ENCODE measurements around the gene D2HGDH.
"Not testable (repeated sequence)": the region's sequence is repeated elsewhere in the genome, so short reads cannot be mapped to it uniquely, and the experiment has no call there.

D2HGDH gene

DNA sequence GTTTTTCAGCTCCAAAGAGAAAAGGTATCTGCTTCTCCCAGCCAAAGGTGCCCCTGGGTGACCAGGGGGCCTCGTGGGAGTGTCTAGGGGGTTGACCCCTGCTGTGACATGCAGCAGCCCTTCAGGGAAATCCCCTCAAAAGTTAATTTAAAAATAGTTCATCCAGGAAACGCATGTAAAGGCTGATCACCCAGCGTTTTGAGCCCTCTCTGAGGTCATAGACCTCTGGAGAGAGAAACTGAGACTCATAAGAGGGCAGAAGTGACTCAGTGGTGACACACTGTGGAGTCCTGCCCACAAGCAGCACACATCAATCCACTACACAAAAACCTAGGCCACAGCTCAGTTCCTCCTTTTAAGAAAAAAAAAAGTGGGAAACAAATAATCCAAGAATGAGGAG is 54.1 kb downstream of the D2HGDH start:
- Histone ChIP-seq H2BK5ac (ENCODE audit: low read length) (no peak overlapping the region), H3K56ac (ENCODE audit: low read length) (no peak overlapping the region), H3K23ac (ENCODE audit: low read length) (no peak overlapping the region), H3K27ac (ENCODE audit: low read depth, low read length) (no peak overlapping the region), H4K8ac (ENCODE audit: low read depth, low read length) (no peak overlapping the region), H2BK120ac (ENCODE audit: low read depth, low read length) (no peak overlapping the region), H3K18ac (ENCODE audit: low read length) (no peak overlapping the region), H3K9ac (ENCODE audit: low read length) (no peak overlapping the region), H3K4me3 (ENCODE audit: low read length) (no peak overlapping the region), H3K79me1 (ENCODE audit: low read length) (no peaks in the 10 kb centered on the region), H3K4me1 (ENCODE audit: control insufficient read depth, low read depth, low read length) (no peaks in the 10 kb centered on the region), H3K4me2 (ENCODE audit: low read length) (no peak overlapping the region), H3K36me3 (ENCODE audit: control insufficient read depth, insufficient read depth, low read length) (no peaks in the 10 kb centered on the region), H4K5ac (ENCODE audit: low read length) (no peak overlapping the region), H3K27me3 (ENCODE audit: insufficient read depth, low read length, poor library complexity) (no peaks in the 10 kb centered on the region), H3K79me2 (ENCODE audit: control insufficient read depth, insufficient read depth, low read length) (no peaks in the 10 kb centered on the region), H2BK15ac (replicated peaks; ENCODE audit: low read depth) (no peak overlapping the region), H3K4ac (ENCODE audit: low read depth, low read length) (no peak overlapping the region), H2AK5ac (ENCODE audit: low read length) (no peak overlapping the region)
- DNase-seq: no peak
- no CpG with 5 or more reads among the region's 3 CpGs for WGBS (ENCODE audit: extremely low coverage, insufficient coverage, low lambda C conversion rate)

DNA sequence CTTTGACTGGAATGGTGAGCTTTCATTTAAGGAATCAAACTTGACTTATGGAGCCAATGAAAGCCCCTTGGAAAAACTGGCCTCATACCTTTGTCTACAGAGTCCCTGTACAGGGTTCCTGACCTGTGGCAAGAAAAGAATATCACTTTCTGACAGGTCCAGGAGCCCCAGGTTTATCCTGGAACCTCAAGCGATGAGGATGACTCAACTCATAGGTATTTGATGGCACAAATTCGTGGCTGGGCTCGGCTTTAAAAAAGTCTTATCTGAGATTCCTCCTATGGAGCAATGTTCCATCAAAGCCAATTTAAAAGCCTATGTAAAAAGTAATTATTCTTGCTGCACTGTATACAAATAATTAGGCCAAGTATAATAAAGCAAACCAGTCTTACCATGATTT is 57.0 kb downstream of the D2HGDH start:
- no CpG with 5 or more reads among the region's 3 CpGs for WGBS (ENCODE audit: extremely low coverage, insufficient coverage, low lambda C conversion rate)
- not testable (repeated sequence) for H2BK120ac ChIP-seq (ENCODE audit: low read depth, low read length); H3K27ac ChIP-seq (ENCODE audit: low read depth, low read length); H3K4me2 ChIP-seq (ENCODE audit: low read length); H3K36me3 ChIP-seq (ENCODE audit: control insufficient read depth, insufficient read depth, low read length); DNase-seq; H3K27me3 ChIP-seq (ENCODE audit: insufficient read depth, low read length, poor library complexity); H3K4me3 ChIP-seq (ENCODE audit: low read length); H2BK5ac ChIP-seq (ENCODE audit: low read length); H3K23ac ChIP-seq (ENCODE audit: low read length); H3K79me2 ChIP-seq (ENCODE audit: control insufficient read depth, insufficient read depth, low read length); H3K4ac ChIP-seq (ENCODE audit: low read depth, low read length); H4K8ac ChIP-seq (ENCODE audit: low read depth, low read length); H3K9ac ChIP-seq (ENCODE audit: low read length); H3K4me1 ChIP-seq (ENCODE audit: control insufficient read depth, low read depth, low read length); H4K5ac ChIP-seq (ENCODE audit: low read length); H2BK15ac ChIP-seq (replicated peaks; ENCODE audit: low read depth); H3K56ac ChIP-seq (ENCODE audit: low read length); H3K18ac ChIP-seq (ENCODE audit: low read length); H3K79me1 ChIP-seq (ENCODE audit: low read length); H2AK5ac ChIP-seq (ENCODE audit: low read length)

DNA sequence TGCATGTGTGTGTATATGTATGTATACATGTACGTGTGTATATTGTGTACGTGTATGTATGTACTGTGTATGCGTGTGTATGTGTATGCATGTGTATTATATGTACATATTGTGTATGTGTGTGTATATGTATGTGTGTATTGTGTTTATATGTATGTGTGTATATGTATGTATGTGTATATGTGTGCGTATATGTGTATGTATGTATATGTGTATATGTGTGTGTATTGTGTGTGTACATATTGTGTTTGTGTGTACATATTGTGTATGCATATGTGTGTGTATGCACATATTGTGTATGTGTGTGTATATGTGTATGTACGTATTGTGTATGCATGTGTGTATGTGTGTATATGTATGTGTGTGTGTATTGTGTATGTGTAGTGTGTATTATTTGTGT is 59.0 kb downstream of the D2HGDH start:
- no peak for DNase-seq
- Histone ChIP-seq H3K79me1 (ENCODE audit: low read length) (no peaks in the 10 kb centered on the region), H2BK120ac (ENCODE audit: low read depth, low read length) (no peak overlapping the region), H2AK5ac (ENCODE audit: low read length) (no peak overlapping the region), H3K9ac (ENCODE audit: low read length) (no peak overlapping the region), H3K56ac (ENCODE audit: low read length) (no peak overlapping the region), H3K79me2 (ENCODE audit: control insufficient read depth, insufficient read depth, low read length) (no peaks in the 10 kb centered on the region), H3K27me3 (ENCODE audit: insufficient read depth, low read length, poor library complexity) (no peaks in the 10 kb centered on the region), H4K5ac (ENCODE audit: low read length) (no peak overlapping the region), H3K4me2 (ENCODE audit: low read length) (no peak overlapping the region), H3K4me3 (ENCODE audit: low read length) (no peak overlapping the region), H3K4ac (ENCODE audit: low read depth, low read length) (no peak overlapping the region), H3K4me1 (ENCODE audit: control insufficient read depth, low read depth, low read length) (no peaks in the 10 kb centered on the region), H2BK5ac (ENCODE audit: low read length) (no peak overlapping the region), H3K27ac (ENCODE audit: low read depth, low read length) (no peak overlapping the region), H2BK15ac (replicated peaks; ENCODE audit: low read depth) (no peak overlapping the region), H3K23ac (ENCODE audit: low read length) (no peak overlapping the region), H3K18ac (ENCODE audit: low read length) (no peak overlapping the region), H4K8ac (ENCODE audit: low read depth, low read length) (no peak overlapping the region), H3K36me3 (ENCODE audit: control insufficient read depth, insufficient read depth, low read length) (no peaks in the 10 kb centered on the region)
- 100% methylated on average over 2 of the region's 5 CpGs for WGBS (ENCODE audit: extremely low coverage, insufficient coverage, low lambda C conversion rate)

DNA sequence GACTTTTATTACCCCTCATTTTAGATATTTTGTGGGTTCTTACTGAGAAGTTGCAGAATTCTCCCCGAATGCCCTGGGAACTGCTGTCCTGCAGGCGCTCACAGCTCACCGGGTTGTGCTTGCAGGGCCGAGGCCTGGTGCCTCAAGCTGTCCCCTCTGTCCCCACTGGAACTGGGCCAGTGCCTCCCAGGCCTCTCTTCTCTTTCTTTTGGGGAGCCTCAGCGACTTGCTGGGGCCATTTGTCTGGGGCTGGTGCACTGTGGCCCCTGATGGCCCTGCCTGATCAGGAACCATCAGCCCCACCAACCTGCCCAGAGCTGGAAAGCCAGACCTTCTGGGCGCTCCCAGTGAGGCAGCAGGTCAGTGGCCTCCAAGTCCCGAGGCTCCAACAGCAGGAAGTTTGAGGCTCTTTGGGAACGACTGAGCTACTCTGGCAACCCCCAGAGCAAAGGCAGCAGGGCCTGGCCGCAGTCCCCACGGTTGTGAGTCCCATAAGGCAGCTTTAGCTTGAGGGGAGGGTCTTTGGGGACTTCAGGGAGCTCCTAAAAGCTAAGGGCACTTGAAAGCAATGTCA is 59.9 kb downstream of the D2HGDH start:
- Histone ChIP-seq H3K9ac (ENCODE audit: low read length) (no peak overlapping the region), H3K27me3 (ENCODE audit: insufficient read depth, low read length, poor library complexity) (no peaks in the 10 kb centered on the region), H3K79me2 (ENCODE audit: control insufficient read depth, insufficient read depth, low read length) (no peaks in the 10 kb centered on the region), H3K4ac (ENCODE audit: low read depth, low read length) (no peak overlapping the region), H3K4me1 (ENCODE audit: control insufficient read depth, low read depth, low read length) (no peaks in the 10 kb centered on the region), H2AK5ac (ENCODE audit: low read length) (no peak overlapping the region), H4K8ac (ENCODE audit: low read depth, low read length) (no peak overlapping the region), H3K27ac (ENCODE audit: low read depth, low read length) (no peak overlapping the region), H3K79me1 (ENCODE audit: low read length) (no peaks in the 10 kb centered on the region), H3K4me2 (ENCODE audit: low read length) (no peak overlapping the region), H2BK120ac (ENCODE audit: low read depth, low read length) (no peak overlapping the region), H3K56ac (ENCODE audit: low read length) (no peak overlapping the region), H3K23ac (ENCODE audit: low read length) (no peak overlapping the region), H2BK15ac (replicated peaks; ENCODE audit: low read depth) (no peak overlapping the region), H3K36me3 (ENCODE audit: control insufficient read depth, insufficient read depth, low read length) (no peaks in the 10 kb centered on the region), H3K4me3 (ENCODE audit: low read length) (no peak overlapping the region), H2BK5ac (ENCODE audit: low read length) (no peak overlapping the region), H3K18ac (ENCODE audit: low read length) (no peak overlapping the region), H4K5ac (ENCODE audit: low read length) (no peak overlapping the region)
- WGBS (ENCODE audit: extremely low coverage, insufficient coverage, low lambda C conversion rate): no CpG with 5 or more reads among the region's 10 CpGs
- DNase-seq: no peak

DNA sequence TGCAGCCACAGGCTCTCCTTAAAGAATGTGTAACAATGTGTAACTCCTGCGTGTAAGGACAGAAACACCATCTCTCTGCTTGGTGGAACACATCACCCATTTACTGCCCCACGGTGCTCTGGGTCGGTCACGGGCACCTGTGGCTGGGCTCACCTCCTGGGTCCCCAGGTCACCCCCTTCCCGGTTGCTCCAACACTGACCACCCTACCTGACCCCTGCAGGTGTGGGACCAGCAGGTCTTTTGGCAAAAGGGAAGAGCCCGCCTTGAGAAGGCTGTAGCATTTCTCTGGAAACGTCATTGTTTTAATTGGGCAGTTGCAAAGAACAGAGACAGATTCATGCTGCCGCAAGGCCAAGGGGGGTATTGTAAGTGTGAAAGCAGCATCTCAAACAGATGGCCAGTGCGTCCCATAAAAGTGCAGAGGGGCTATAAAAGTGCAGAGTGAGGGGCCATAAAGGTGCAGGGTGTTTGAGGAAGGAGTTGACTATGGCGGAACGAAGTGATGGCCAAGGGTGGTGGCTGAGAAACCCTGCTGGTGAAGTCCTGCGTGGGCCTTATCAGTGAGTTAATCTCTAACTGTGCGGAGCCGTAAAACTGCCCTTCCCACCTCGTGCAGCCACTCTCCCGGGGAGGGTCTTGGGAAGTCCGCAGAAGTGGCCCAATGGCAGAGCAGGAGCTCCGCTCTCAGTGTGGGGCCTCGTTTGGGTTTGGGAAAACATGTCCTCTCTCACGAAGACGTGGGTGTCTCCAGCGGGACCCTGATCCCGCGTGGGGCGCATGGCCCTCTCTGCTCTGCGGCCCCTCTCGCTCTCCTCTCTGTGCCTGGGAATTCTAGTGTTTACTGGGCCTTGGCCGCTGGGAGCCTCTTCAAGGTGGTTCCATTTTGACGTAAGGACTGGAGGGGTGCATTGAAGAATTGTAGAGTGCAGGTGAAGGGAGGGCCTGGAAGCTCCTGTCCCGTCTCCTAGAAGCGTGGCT is 60.9 kb downstream of the D2HGDH start:
- Histone ChIP-seq H3K4me2 (ENCODE audit: low read length) (no peak overlapping the region), H3K18ac (ENCODE audit: low read length) (no peak overlapping the region)
- WGBS (ENCODE audit: extremely low coverage, insufficient coverage, low lambda C conversion rate): no CpG with 5 or more reads among the region's 31 CpGs

More for the DNA sequence above, 60.9 kb downstream of the D2HGDH start:
- Histone ChIP-seq H4K8ac (ENCODE audit: low read depth, low read length) (no peak overlapping the region), H4K5ac (ENCODE audit: low read length) (no peak overlapping the region), H3K4me3 (ENCODE audit: low read length) (no peak overlapping the region), H3K4ac (ENCODE audit: low read depth, low read length) (no peak overlapping the region), H3K23ac (ENCODE audit: low read length) (no peak overlapping the region), H2BK120ac (ENCODE audit: low read depth, low read length) (no peak overlapping the region), H2AK5ac (ENCODE audit: low read length) (no peak overlapping the region), H3K79me1 (ENCODE audit: low read length) (no peaks in the 10 kb centered on the region), H3K27ac (ENCODE audit: low read depth, low read length) (no peak overlapping the region), H3K79me2 (ENCODE audit: control insufficient read depth, insufficient read depth, low read length) (no peaks in the 10 kb centered on the region), H3K56ac (ENCODE audit: low read length) (no peak overlapping the region), H2BK5ac (ENCODE audit: low read length) (no peak overlapping the region), H3K9ac (ENCODE audit: low read length) (no peak overlapping the region), H3K36me3 (ENCODE audit: control insufficient read depth, insufficient read depth, low read length) (no peaks in the 10 kb centered on the region), H3K4me1 (ENCODE audit: control insufficient read depth, low read depth, low read length) (no peaks in the 10 kb centered on the region), H3K27me3 (ENCODE audit: insufficient read depth, low read length, poor library complexity) (no peaks in the 10 kb centered on the region), H2BK15ac (replicated peaks; ENCODE audit: low read depth) (no peak overlapping the region)
- no peak for DNase-seq
